Tibial nerve (tissue), 4 donors: ENCODE data around the gene XPNPEP2.

Source experiments
- EP300 ChIP-seq, 2 donors: sonication (generic); formaldehyde crosslinking; IDR thresholded peaks; one replicate each; pipeline ENCODE4 v1.6.1; 2017; ENCODE audit warnings: antibody characterized with exemption in 2 of 2, mild to moderate bottlenecking in 1 of 2
- POLR2A ChIP-seq, 2 donors: fragments of 450-650 bp; IDR thresholded peaks; one replicate each; pipeline ENCODE4 v1.6.1; 2017; ENCODE audit warnings: antibody characterized with exemption in 2 of 2, mild to moderate bottlenecking in 2 of 2, moderate library complexity in 2 of 2
- TF ChIP-seq, protein P1 (sequence below), 5 experiments: fragments of 200-600 bp in 3 of 5; fragments of 450-650 bp in 2 of 5; sonication (generic) in 3 of 5; IDR thresholded peaks; one replicate each; pipeline ENCODE4 v1.5.1; 2016 to 2019; ENCODE audit warnings: antibody characterized with exemption in 5 of 5, mild to moderate bottlenecking in 3 of 5, moderate library complexity in 2 of 5

DNA sequence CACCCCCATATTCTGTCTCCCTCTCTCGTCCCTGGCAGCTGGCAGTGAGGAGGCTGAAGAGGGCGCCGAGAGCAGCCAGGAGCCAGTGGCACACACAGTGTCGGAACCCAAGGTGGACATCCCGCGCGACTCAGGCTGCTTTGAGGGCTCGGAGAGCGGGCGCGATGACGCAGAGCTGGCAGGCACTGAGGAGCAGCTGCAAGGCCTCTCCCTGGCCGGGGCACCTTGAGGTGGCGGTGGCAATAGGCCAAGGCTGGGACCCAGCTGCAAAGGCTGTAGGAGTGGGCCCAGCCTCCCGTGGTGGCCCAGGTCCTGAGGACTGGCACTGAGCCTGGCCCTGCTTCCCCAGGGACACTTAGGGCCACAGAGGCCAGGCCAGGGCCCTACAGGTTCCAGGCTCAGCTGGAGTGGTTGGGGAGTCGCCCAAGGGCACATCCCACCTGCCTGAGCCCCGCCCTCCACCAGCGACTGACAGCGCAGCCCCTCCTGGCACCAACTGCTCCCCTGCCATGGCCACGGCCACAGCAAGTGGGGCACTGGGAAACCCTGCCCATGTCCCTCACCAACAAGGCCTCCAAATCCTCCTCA, 54.9 kb downstream of the XPNPEP2 start:
- TF ChIP-seq POLR2A (IDR thresholded peaks at IDR 0.05) = no peak
- TF ChIP-seq, protein P1, sequence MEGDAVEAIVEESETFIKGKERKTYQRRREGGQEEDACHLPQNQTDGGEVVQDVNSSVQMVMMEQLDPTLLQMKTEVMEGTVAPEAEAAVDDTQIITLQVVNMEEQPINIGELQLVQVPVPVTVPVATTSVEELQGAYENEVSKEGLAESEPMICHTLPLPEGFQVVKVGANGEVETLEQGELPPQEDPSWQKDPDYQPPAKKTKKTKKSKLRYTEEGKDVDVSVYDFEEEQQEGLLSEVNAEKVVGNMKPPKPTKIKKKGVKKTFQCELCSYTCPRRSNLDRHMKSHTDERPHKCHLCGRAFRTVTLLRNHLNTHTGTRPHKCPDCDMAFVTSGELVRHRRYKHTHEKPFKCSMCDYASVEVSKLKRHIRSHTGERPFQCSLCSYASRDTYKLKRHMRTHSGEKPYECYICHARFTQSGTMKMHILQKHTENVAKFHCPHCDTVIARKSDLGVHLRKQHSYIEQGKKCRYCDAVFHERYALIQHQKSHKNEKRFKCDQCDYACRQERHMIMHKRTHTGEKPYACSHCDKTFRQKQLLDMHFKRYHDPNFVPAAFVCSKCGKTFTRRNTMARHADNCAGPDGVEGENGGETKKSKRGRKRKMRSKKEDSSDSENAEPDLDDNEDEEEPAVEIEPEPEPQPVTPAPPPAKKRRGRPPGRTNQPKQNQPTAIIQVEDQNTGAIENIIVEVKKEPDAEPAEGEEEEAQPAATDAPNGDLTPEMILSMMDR (IDR thresholded peaks at IDR 0.05) = no peak
- TF ChIP-seq EP300 (IDR thresholded peaks at IDR 0.05) = no peak
